NCI-H146 treated with DMSO at 0.1 percent for 48 hours (cell line): ENCODE measurements around the gene ALDH1A3.

ENCODE experiments used
- DNase-seq: peaks from one replicate; lab custom pipeline; 2025; ENCODE audit not compliant: unreplicated experiment; lab: John Stamatoyannopoulos, UW

ALDH1A3 gene

GRCh38 chr15:100947760-100948429 is 68.3 kb downstream of the ALDH1A3 start:
- DNase-seq: no peak

DNA sequence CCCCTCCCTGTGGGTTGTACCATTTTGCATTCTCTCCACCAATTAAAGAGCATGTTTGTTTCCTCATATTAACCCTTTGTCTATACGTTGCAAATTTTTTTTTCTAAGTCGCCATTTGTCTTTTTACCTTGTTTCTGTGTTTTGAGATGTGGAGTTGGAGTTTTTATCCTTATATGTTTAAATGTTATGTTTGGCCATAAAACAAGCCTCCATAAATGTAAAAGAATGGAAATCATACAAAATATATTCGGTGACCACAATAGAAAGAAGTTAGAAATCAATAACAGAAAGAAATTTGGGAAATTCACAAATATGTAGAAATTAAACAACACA is 68.8 kb downstream of the ALDH1A3 start:
- DNase-seq: no peak

- DNase-seq: no peak
Measured at GRCh38 chr15:100949691-100950090, 70.1 kb downstream of the ALDH1A3 start.

DNA sequence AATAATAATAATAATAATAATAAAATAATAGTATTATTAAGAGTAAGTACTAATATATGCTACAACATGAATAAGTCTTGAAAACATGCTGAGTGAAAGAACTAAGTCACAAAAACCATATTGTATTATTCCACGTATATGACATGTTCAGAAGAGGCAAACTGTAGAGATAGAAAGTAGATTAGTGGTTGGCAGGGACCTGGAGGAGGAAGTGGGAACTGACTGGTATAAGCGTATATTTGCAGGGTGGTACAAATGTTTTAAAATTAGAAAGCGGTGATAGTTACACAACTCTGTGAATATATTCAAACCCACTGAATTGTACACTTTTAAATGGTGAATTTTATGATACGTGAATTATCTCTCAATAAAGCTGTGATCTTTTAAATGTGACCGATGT is 72.3 kb downstream of the ALDH1A3 start:
- no peak for DNase-seq

DNA sequence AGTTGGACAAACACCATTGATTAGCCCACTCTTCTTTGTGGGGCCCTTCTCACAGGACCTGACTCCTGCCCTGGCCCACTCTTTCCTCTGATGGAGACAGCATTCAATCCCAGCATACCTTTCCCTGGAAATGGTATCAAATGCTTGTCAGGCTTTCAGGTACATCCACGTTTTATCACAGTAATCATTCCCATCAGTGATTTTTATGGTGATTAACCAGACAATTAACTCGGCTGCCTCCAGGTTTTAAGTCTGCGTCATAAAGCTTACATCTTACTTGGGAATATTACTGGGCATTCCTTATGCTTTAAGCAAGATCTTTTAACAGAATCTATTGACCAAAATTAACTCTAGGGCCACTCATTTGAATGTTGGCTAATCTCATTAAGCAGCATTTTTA is 72.9 kb downstream of the ALDH1A3 start:
- no peak for DNase-seq

GRCh38 chr15:100958326-100959065 is 78.9 kb downstream of the ALDH1A3 start:
- no peak for DNase-seq

DNA sequence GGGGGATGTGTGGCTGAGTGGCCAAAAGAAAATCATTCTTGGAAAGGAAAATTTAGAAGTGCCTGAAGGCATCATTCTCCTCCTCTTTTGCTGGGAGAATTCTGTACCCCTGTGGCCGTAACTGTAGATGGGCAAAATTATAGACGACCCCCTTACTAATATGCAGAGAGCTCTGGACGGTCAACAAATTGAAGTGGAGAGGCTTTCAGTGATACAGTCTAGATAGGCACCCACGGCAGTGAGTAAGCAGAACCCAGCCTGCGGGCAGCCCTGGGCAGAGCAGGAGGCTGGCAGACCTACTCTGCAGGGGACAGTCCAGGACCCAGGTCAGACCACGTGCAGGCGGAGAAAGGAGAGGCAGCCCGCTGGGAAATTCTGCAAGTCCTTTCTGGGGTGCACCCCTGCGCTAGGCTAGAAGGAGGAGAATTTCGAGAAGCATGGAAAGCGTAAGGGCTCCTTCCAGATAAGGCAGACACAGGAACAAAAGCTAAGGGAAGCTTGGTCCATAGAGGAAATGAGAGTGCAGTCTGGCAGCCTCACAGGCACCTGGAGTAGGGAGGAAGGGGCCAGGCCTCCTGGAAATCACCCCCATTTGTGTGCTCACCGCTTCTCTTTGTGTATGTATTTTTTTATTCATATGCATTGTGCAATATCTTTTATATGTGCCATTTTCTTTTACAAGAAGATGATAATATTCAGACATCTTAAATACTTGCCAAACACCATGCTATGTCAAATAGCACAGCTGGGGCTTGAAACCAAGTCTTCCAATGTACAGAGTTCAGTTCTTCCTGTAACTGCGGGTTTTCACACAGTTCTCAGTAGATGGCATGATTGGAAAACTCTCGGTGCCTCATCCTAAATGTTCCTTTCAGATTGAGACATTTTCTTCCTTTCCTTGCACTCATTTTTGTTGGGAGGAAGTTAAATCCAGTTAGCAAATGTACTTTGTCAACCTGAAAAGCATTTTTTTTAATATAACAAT is 79.7 kb downstream of the ALDH1A3 start:
- DNase-seq: no peak
